H1 (cell line): ENCODE measurements around the gene ZMIZ1.

Source experiments
- CREB1 ChIP-seq: IDR thresholded peaks from 2 replicates; pipeline ENCODE4 v1.6.1; 2012; ENCODE audit warnings: inconsistent platforms
- CTCF ChIP-seq, 3 experiments: IDR thresholded peaks; 1 replicate in 2 of 3; 2 replicates in 1 of 3; pipeline versions ENCODE4 v1.5.1 to v1.6.1; 2011; ENCODE audit warnings: low read length in 3 of 3, mild to moderate bottlenecking in 3 of 3, inconsistent platforms in 2 of 3, low read depth in 1 of 3, moderate library complexity in 1 of 3; ENCODE audit not compliant: insufficient read depth in 1 of 3; ENCODE audit errors: control extremely low read depth in 1 of 3
- EZH2 ChIP-seq: fragments of 200-600 bp; sonication (generic); IDR thresholded peaks from 2 replicates; pipeline ENCODE4 v1.7.1; 2012; ENCODE audit warnings: low read depth, mild to moderate bottlenecking, moderate library complexity, low read length, inconsistent platforms; ENCODE audit not compliant: severe bottlenecking
- KDM5A ChIP-seq: fragments of 200-600 bp; IDR thresholded peaks from 2 replicates; pipeline ENCODE4 v1.7.1; 2012; ENCODE audit warnings: mild to moderate bottlenecking, low read length, inconsistent platforms, mixed read lengths
- MAFK ChIP-seq: IDR thresholded peaks from 2 replicates; pipeline ENCODE4 v1.6.1; 2012; ENCODE audit warnings: low read depth, mild to moderate bottlenecking, improper control_type of control experiment, low read length
- POLR2A ChIP-seq, 2 experiments: IDR thresholded peaks; 1 replicate in 1 of 2; 2 replicates in 1 of 2; pipeline ENCODE4 v1.6.1; 2011; ENCODE audit warnings: low read depth in 2 of 2, low read length in 2 of 2, mild to moderate bottlenecking in 2 of 2; ENCODE audit errors: control extremely low read depth in 1 of 2
- RAD21 ChIP-seq, 2 experiments: IDR thresholded peaks in 1 of 2; conservative IDR thresholded peaks in 1 of 2; 2 replicates each; pipeline ENCODE4 v1.6.1; 2011; ENCODE audit warnings: low read depth in 2 of 2, low read length in 2 of 2, improper control_type of control experiment in 1 of 2, inconsistent platforms in 1 of 2, mild to moderate bottlenecking in 1 of 2, moderate library complexity in 1 of 2
- RNF2 ChIP-seq: fragments of 200-900, 300-1000 bp; sonication (generic); IDR thresholded peaks from 2 replicates; pipeline ENCODE4 v1.7.1; 2016; ENCODE audit warnings: borderline replicate concordance, low read depth, mild to moderate bottlenecking, antibody characterized with exemption, low read length; ENCODE audit not compliant: poor library complexity, severe bottlenecking; ENCODE audit errors: missing control alignments
- SIN3A ChIP-seq, 2 experiments: IDR thresholded peaks in 1 of 2; conservative IDR thresholded peaks in 1 of 2; 2 replicates each; pipeline ENCODE4 v1.6.1; 2011 to 2012; ENCODE audit warnings: low read length in 2 of 2, improper control_type of control experiment in 1 of 2, low read depth in 1 of 2, mild to moderate bottlenecking in 1 of 2
- SP1 ChIP-seq: IDR thresholded peaks from 2 replicates; pipeline ENCODE4 v1.6.1; 2011; ENCODE audit warnings: low read depth, low read length
- TBP ChIP-seq: IDR thresholded peaks from 2 replicates; pipeline ENCODE4 v1.6.1; 2011; ENCODE audit warnings: low read depth, low read length, improper control_type of control experiment
- ZNF274 ChIP-seq: IDR thresholded peaks from 2 replicates; pipeline ENCODE4 v1.7.0; 2012; ENCODE audit warnings: low read length, borderline replicate concordance; ENCODE audit errors: extremely low read depth
- TF ChIP-seq, protein P1 (sequence below): IDR thresholded peaks from 2 replicates; pipeline ENCODE4 v1.6.1; 2012; ENCODE audit warnings: low read length, inconsistent platforms

DNA sequence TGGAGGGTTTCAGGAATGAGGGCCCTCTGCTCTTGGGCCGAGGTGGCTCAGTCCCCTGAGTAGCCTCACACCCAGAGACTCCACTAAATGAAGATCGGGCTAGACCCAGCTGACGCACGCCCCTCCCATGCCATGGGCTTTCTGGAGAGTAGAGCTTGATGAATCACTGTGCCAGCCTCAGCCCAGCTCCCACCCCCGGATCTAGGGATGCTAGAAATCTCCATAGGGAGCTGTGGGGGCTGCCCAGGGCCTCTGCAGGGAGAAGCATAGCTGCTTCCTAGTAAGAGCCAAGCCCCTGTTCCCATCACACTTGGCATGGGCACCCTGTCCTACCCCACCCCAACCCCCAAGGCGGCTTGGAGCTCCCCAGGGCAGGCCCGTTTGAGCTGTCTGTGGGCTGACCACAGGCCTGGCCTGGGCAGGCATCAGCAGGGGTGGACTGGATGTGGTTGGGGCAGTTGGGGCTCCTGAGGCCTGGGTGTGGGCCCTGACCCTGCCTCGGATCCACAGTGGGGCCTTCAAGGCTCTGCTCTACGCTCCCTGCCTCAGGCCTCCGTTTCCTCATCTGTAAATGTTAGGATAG lies 121.2 kb downstream of the ZMIZ1 start:
- TF ChIP-seq CTCF (IDR thresholded peaks at IDR 0.05; ENCODE audit: control extremely low read depth in 1 of 3, insufficient read depth in 1 of 3, low read depth in 1 of 3, low read length in 3 of 3) (no peak), ZNF274 (no peak), CREB1 (no peak), POLR2A (IDR thresholded peaks at IDR 0.05; ENCODE audit: control extremely low read depth in 1 of 2, low read depth in 2 of 2, low read length in 2 of 2) (no peak), TBP (no peak), RAD21 (IDR thresholded peaks at IDR 0.05 in 1 of 2, conservative IDR thresholded peaks at IDR 0.05 in 1 of 2; ENCODE audit: low read depth in 2 of 2, low read length in 2 of 2) (no peak), KDM5A (no peak), MAFK (no peak), SP1 (no peak), RNF2 (no peak), EZH2 (no peak), SIN3A (conservative IDR thresholded peaks at IDR 0.05 in 1 of 2, IDR thresholded peaks at IDR 0.05 in 1 of 2; ENCODE audit: low read depth in 1 of 2, low read length in 2 of 2) (no peak)
- TF ChIP-seq, protein P1, sequence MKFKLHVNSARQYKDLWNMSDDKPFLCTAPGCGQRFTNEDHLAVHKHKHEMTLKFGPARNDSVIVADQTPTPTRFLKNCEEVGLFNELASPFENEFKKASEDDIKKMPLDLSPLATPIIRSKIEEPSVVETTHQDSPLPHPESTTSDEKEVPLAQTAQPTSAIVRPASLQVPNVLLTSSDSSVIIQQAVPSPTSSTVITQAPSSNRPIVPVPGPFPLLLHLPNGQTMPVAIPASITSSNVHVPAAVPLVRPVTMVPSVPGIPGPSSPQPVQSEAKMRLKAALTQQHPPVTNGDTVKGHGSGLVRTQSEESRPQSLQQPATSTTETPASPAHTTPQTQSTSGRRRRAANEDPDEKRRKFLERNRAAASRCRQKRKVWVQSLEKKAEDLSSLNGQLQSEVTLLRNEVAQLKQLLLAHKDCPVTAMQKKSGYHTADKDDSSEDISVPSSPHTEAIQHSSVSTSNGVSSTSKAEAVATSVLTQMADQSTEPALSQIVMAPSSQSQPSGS = no peak
